Astrocyte (in vitro differentiated cells and primary cell): ENCODE results near the gene TM9SF1. TPM values are rescaled to one million over a fixed set of nuclear protein-coding genes. Genes with fewer than 3 reads are reported as not detected.

Source experiments
- DNase-seq: peaks from one replicate; pipeline ENCODE4 v3.0.0-alpha.2; 2010; ENCODE audit warnings: low read depth
- FAIRE-seq: peaks from 2 replicates; lab custom pipeline; 2011; peaks lifted over from hg19 to GRCh38; lab: Jason Lieb, UNC
- H2AFZ ChIP-seq: 2 replicates; pipeline ENCODE4 v1.6.0; 2012; ENCODE audit warnings: low read depth, low read length, inconsistent platforms
- H3K27ac ChIP-seq: 2 replicates; pipeline ENCODE4 v1.5.1; 2011; ENCODE audit warnings: low read depth, low read length, inconsistent platforms
- H3K27me3 ChIP-seq: 2 replicates; pipeline ENCODE4 v1.6.0; 2011; ENCODE audit warnings: low read length, inconsistent platforms; ENCODE audit not compliant: insufficient read depth
- H3K36me3 ChIP-seq: 2 replicates; pipeline ENCODE4 v1.5.1; 2011; ENCODE audit warnings: low read length, inconsistent platforms; ENCODE audit not compliant: insufficient read depth
- H3K4me1 ChIP-seq: 2 replicates; pipeline ENCODE4 v1.5.1; 2011; ENCODE audit warnings: low read length, inconsistent platforms; ENCODE audit not compliant: insufficient read depth
- H3K4me2 ChIP-seq: 2 replicates; pipeline ENCODE4 v1.6.0; 2012; ENCODE audit warnings: low read length, inconsistent platforms
- H3K4me3 ChIP-seq: 2 replicates; pipeline ENCODE4 v1.5.1; 2011; ENCODE audit warnings: low read depth, mild to moderate bottlenecking, low read length, inconsistent platforms; ENCODE audit not compliant: insufficient read depth
- H3K79me2 ChIP-seq: 2 replicates; pipeline ENCODE4 v1.6.0; 2012; ENCODE audit warnings: mild to moderate bottlenecking, low read length, inconsistent platforms; ENCODE audit not compliant: insufficient read depth
- H3K9ac ChIP-seq: 2 replicates; pipeline ENCODE4 v1.6.0; 2012; ENCODE audit warnings: mild to moderate bottlenecking, low read length, inconsistent platforms
- H3K9me3 ChIP-seq: 2 replicates; pipeline ENCODE4 v1.5.1; 2012; ENCODE audit warnings: low read depth, mild to moderate bottlenecking, low read length, inconsistent platforms; ENCODE audit not compliant: insufficient read depth
- H4K20me1 ChIP-seq: 2 replicates; pipeline ENCODE4 v1.6.0; 2012; ENCODE audit warnings: low read length, inconsistent platforms; ENCODE audit not compliant: insufficient read depth
- H3K27ac Mint-ChIP-seq: one replicate; pipeline ENCODE4 v1.8.0; 2021; ENCODE audit warnings: mild to moderate bottlenecking, mixed read lengths; ENCODE audit not compliant: unreplicated experiment
- H3K27me3 Mint-ChIP-seq: one replicate; pipeline ENCODE4 v1.8.0; 2021; ENCODE audit warnings: low read depth, mixed read lengths; ENCODE audit not compliant: unreplicated experiment
- H3K36me3 Mint-ChIP-seq: one replicate; pipeline ENCODE4 v1.8.0; 2021; ENCODE audit warnings: low read depth, mixed read lengths; ENCODE audit not compliant: unreplicated experiment
- H3K4me1 Mint-ChIP-seq: one replicate; pipeline ENCODE4 v1.8.0; 2021; ENCODE audit warnings: low read depth, mixed read lengths; ENCODE audit not compliant: unreplicated experiment
- H3K4me3 Mint-ChIP-seq: one replicate; pipeline ENCODE4 v1.8.0; 2021; ENCODE audit warnings: mild to moderate bottlenecking, moderate library complexity, mixed read lengths; ENCODE audit not compliant: unreplicated experiment
- H3K9me3 Mint-ChIP-seq: one replicate; pipeline ENCODE4 v1.8.0; 2021; ENCODE audit warnings: mild to moderate bottlenecking, mixed read lengths; ENCODE audit not compliant: unreplicated experiment
- EZH2 ChIP-seq: IDR thresholded peaks from 2 replicates; pipeline ENCODE4 v1.6.1; 2012; ENCODE audit warnings: mild to moderate bottlenecking, low read length, inconsistent platforms; ENCODE audit not compliant: insufficient read depth
- total RNA-seq: library from RNA; stranded (reverse); gene quantifications from 2 replicates; pipeline ENCODE4 v1.2.1, GENCODE V29; 2021
- TF ChIP-seq, protein P1 (sequence below): IDR thresholded peaks from 2 replicates; pipeline ENCODE4 v1.5.1; 2011; ENCODE audit warnings: low read depth, mild to moderate bottlenecking, inconsistent platforms, low read length, moderate library complexity; ENCODE audit not compliant: insufficient read depth

TM9SF1 gene
- total RNA-seq, 1 donor from 2014 or later, result 59.3 TPM

DNA sequence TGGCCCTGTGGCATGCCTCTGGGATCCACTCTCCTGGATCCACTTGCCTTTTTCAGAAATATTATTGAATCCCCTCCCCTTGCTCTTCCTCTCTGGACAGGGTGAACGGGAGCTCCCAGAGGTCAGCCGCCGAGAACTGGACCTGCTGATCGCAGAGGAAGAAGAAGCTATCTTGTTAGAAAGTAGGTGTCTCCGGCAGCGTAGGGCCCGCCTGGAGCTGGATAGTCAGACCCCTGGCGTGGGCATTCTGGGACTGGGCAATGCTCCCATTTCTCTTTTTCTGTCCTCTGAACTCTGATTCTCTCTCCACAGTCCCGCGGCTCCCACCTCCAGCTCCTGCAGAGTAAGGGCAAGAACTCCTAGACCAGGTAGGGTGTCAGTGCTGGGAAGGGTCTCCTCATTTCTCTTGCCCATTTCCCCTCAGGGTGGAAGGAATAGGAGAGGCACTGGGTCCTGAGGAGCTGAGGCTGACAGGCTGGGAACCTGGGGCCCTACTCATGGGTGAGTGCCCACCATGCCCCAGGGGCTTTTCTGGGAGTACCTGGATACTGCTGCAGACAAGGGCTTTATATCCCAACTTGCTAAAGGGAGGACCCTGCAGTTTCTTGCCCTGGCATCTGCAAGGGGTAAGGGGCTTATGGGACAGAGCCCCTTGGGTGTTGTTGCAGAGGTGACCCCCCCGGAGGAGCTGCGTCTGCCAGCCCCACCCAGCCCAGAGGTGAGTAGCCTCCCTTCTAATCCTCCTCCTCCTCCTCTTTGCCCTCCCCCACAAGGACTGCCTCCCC is 18.0 kb downstream of the TM9SF1 start:
- Histone ChIP-seq H3K4me3 (no peak overlapping the region), H3K9ac (no peak overlapping the region), H3K9me3 (no peaks in the 10 kb centered on the region), H3K79me2 (no peaks in the 10 kb centered on the region), H3K27ac (no peak overlapping the region), H2AFZ (no peak overlapping the region), H4K20me1 (peaks cover 30% of the 10 kb centered on the region), H3K27me3 (no peaks in the 10 kb centered on the region), H3K4me2 (no peak overlapping the region), H3K4me1 (peaks cover 10% of the 10 kb centered on the region), H3K36me3 (peaks cover 18% of the 10 kb centered on the region)
- FAIRE-seq (no peak), DNase-seq (no peak)
- Mint-ChIP-seq H3K4me3 (no peak overlapping the region), H3K27me3 (no peaks in the 10 kb centered on the region), H3K36me3 (peaks cover 26% of the 10 kb centered on the region), H3K4me1 (peaks cover 7% of the 10 kb centered on the region), H3K27ac (no peak overlapping the region), H3K9me3 (no peaks in the 10 kb centered on the region)
- TF ChIP-seq, protein P1, sequence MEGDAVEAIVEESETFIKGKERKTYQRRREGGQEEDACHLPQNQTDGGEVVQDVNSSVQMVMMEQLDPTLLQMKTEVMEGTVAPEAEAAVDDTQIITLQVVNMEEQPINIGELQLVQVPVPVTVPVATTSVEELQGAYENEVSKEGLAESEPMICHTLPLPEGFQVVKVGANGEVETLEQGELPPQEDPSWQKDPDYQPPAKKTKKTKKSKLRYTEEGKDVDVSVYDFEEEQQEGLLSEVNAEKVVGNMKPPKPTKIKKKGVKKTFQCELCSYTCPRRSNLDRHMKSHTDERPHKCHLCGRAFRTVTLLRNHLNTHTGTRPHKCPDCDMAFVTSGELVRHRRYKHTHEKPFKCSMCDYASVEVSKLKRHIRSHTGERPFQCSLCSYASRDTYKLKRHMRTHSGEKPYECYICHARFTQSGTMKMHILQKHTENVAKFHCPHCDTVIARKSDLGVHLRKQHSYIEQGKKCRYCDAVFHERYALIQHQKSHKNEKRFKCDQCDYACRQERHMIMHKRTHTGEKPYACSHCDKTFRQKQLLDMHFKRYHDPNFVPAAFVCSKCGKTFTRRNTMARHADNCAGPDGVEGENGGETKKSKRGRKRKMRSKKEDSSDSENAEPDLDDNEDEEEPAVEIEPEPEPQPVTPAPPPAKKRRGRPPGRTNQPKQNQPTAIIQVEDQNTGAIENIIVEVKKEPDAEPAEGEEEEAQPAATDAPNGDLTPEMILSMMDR, result no peak

DNA sequence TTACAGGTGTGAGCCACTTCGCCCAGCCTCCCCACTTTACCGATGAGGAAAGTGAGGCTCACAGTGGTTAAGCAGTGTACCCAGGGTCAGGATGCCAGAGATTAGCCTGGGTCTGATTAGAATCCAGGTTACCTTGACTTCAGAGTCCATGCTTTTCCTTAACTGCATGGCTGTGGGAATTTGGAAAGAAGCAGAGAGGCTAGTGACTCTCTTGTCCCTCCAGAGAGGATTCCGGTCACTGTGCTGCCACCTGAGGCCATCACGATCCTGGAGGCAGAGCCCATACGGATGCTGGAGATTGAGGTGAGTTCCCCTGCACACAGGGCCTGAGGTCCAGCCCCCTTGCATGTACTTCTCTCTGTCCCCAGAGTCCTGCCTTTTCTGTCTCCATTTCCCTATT is 18.6 kb downstream of the TM9SF1 start:
- Histone ChIP-seq H3K4me1 (peaks cover 15% of the 10 kb centered on the region), H2AFZ (no peak overlapping the region)

More for the DNA sequence above, 18.6 kb downstream of the TM9SF1 start:
- H3K27me3 Mint-ChIP-seq, result no peaks in the 10 kb centered on the region
- H3K4me2 ChIP-seq, result no peak overlapping the region
- peaks cover 7% of the 10 kb centered on the region for H3K4me1 Mint-ChIP-seq
- no peaks in the 10 kb centered on the region for H3K9me3 ChIP-seq
- DNase-seq (no peak), FAIRE-seq (no peak)
- H3K27ac Mint-ChIP-seq, result no peak overlapping the region
- H4K20me1 ChIP-seq, result peaks cover 30% of the 10 kb centered on the region
- no peak for TF ChIP-seq EZH2
- TF ChIP-seq, protein P1, result no peak
- H3K9ac ChIP-seq, result no peak overlapping the region
- H3K4me3 ChIP-seq, result no peak overlapping the region
- no peaks in the 10 kb centered on the region for H3K9me3 Mint-ChIP-seq
- H3K36me3 Mint-ChIP-seq, result peaks cover 22% of the 10 kb centered on the region
- H3K36me3 ChIP-seq, result peaks cover 18% of the 10 kb centered on the region
- H3K79me2 ChIP-seq, result no peaks in the 10 kb centered on the region
- H3K27ac ChIP-seq, result no peak overlapping the region
- H3K4me3 Mint-ChIP-seq, result no peak overlapping the region
- H3K27me3 ChIP-seq, result no peaks in the 10 kb centered on the region
